HepG2 (cell line): ENCODE results near the gene TPX2. TPM values are rescaled to one million over a fixed set of nuclear protein-coding genes. Genes with fewer than 3 reads are reported as not detected.
A peak's percentile ranks its signal among the peaks of the same experiment; 100 is the strongest.

Source experiments
- AGO1 ChIP-seq: fragments of 200-400 bp; formaldehyde crosslinking; IDR thresholded peaks from 2 replicates; pipeline ENCODE4 v1.6.1; 2017; ENCODE audit warnings: mild to moderate bottlenecking, low read depth, low read length, moderate library complexity; ENCODE audit not compliant: poor library complexity, severe bottlenecking
- BRD4 ChIP-seq: sonication (generic); formaldehyde crosslinking; IDR thresholded peaks from 2 replicates; pipeline ENCODE4 v1.4.0; 2020; ENCODE audit warnings: missing genetic modification reagents
- ETV5 ChIP-seq: IDR thresholded peaks from 2 replicates; pipeline ENCODE4 v1.6.1; 2018; ENCODE audit warnings: missing biosample characterization, missing genetic modification reagents, inconsistent platforms, borderline replicate concordance
- FOXA3 ChIP-seq: IDR thresholded peaks from 2 replicates; pipeline ENCODE4 v1.6.1; 2016; ENCODE audit warnings: missing genetic modification reagents, missing compliant biosample characterization
- FOXO1 ChIP-seq: sonication (generic); formaldehyde crosslinking; IDR thresholded peaks from 2 replicates; pipeline ENCODE4 v1.4.0; 2020; ENCODE audit warnings: missing genetic modification reagents
- HNRNPL ChIP-seq: fragments of 200-400 bp; formaldehyde crosslinking; IDR thresholded peaks from 2 replicates; pipeline ENCODE4 v1.6.1; 2017; ENCODE audit warnings: mild to moderate bottlenecking, low read depth, low read length
- KDM5A ChIP-seq: fragments of 200-600 bp; sonication (generic); IDR thresholded peaks from 2 replicates; pipeline ENCODE4 v1.7.0; 2018; ENCODE audit warnings: antibody characterized with exemption, mild to moderate bottlenecking, low read length, borderline replicate concordance
- MED1 ChIP-seq: sonication (generic); formaldehyde crosslinking; IDR thresholded peaks from 2 replicates; pipeline ENCODE4 v1.4.0; 2020; ENCODE audit warnings: missing genetic modification reagents
- MXI1 ChIP-seq: IDR thresholded peaks from 3 replicates; pipeline ENCODE4 v1.6.1; 2012; ENCODE audit warnings: low read depth, low read length, inconsistent platforms, borderline replicate concordance
- NR2F6 ChIP-seq, 2 experiments: IDR thresholded peaks; 2 replicates each; pipeline ENCODE4 v1.6.1; 2016; ENCODE audit warnings: antibody characterized with exemption in 1 of 2, mild to moderate bottlenecking in 1 of 2
- NRL ChIP-seq: sonication (generic); formaldehyde crosslinking; IDR thresholded peaks from 2 replicates; pipeline ENCODE4 v1.5.0; 2020; ENCODE audit warnings: missing genetic modification reagents, mild to moderate bottlenecking, moderate library complexity, borderline replicate concordance
- RAD51 ChIP-seq: fragments of 450-650 bp; IDR thresholded peaks from 2 replicates; pipeline ENCODE4 v1.6.1; 2016; ENCODE audit warnings: borderline replicate concordance
- RBFOX2 ChIP-seq: fragments of 200-400 bp; formaldehyde crosslinking; IDR thresholded peaks from 2 replicates; pipeline ENCODE4 v1.6.1; 2017; ENCODE audit warnings: low read depth, mild to moderate bottlenecking, low read length
- RFX1 ChIP-seq: fragments of 450-650 bp; IDR thresholded peaks from 2 replicates; pipeline ENCODE4 v1.6.1; 2017
- ZNF207 ChIP-seq: fragments of 450-650 bp; IDR thresholded peaks from 2 replicates; pipeline ENCODE4 v1.6.1; 2016; ENCODE audit warnings: antibody characterized with exemption, borderline replicate concordance
- ZNF343 ChIP-seq: sonication (generic); formaldehyde crosslinking; IDR thresholded peaks from 2 replicates; pipeline ENCODE4 v1.4.0; 2020; ENCODE audit warnings: mild to moderate bottlenecking, missing genetic modification reagents
- ZNF614 ChIP-seq: IDR thresholded peaks from 2 replicates; pipeline ENCODE4 v1.6.1; 2018; ENCODE audit warnings: missing biosample characterization, missing genetic modification reagents, inconsistent platforms, borderline replicate concordance
- ZNF616 ChIP-seq: sonication (generic); formaldehyde crosslinking; IDR thresholded peaks from 2 replicates; pipeline ENCODE4 v1.5.0; 2020; ENCODE audit warnings: low read depth, mild to moderate bottlenecking, missing genetic modification reagents
- ZNF629 ChIP-seq: sonication (generic); formaldehyde crosslinking; conservative IDR thresholded peaks from 2 replicates; pipeline ENCODE4 v1.5.0; 2020; ENCODE audit warnings: missing genetic modification reagents
- ZNF773 ChIP-seq: sonication (generic); formaldehyde crosslinking; IDR thresholded peaks from 2 replicates; pipeline ENCODE4 v1.4.0; 2020; ENCODE audit warnings: missing genetic modification reagents, borderline replicate concordance
- polyA plus RNA-seq, 8 experiments: library from polyadenylated mRNA; depleted of rRNA in 3 of 8; stranded (reverse) in 7 of 8; unstranded in 1 of 8; fragments of >200 nt; fragmentation: Illumina TruSeq in 4 of 8; extraction: Trizol in 4 of 8; gene quantifications; 2 replicates each; pipeline versions ENCODE4 v1.2.1 to v1.2.3, GENCODE V29; 2011 to 2016; ENCODE audit warnings: low read depth in 4 of 8, missing spikeins in 1 of 8, mixed read lengths in 1 of 8; ENCODE audit not compliant: insufficient read depth in 1 of 8
- total RNA-seq, 5 experiments: library from RNA; depleted of rRNA; stranded (reverse); fragments of >200 nt; fragmentation: Illumina TruSeq; extraction: Trizol; gene quantifications; 2 replicates each; pipeline ENCODE4 v1.2.3, GENCODE V29; 2016; ENCODE audit warnings: low read depth in 1 of 5
- TF ChIP-seq, protein P1 (sequence below): sonication (generic); formaldehyde crosslinking; IDR thresholded peaks from 2 replicates; pipeline ENCODE4 v1.5.0; 2020; ENCODE audit warnings: missing genetic modification reagents
- TF ChIP-seq, protein P2 (sequence below): sonication (generic); formaldehyde crosslinking; conservative IDR thresholded peaks from 2 replicates; pipeline ENCODE4 v1.4.0; 2020; ENCODE audit warnings: missing genetic modification reagents
- TF ChIP-seq, protein P3 (sequence below): sonication (generic); formaldehyde crosslinking; IDR thresholded peaks from 2 replicates; pipeline ENCODE4 v1.5.1; 2020; ENCODE audit warnings: mild to moderate bottlenecking, missing genetic modification reagents, borderline replicate concordance

TPX2 gene
- total and polyA plus RNA-seq, 2 of the 13 experiments (the other 11 are each of a cell fraction or from before 2014, with no cell fraction given), result 34.3 to 124 TPM

DNA sequence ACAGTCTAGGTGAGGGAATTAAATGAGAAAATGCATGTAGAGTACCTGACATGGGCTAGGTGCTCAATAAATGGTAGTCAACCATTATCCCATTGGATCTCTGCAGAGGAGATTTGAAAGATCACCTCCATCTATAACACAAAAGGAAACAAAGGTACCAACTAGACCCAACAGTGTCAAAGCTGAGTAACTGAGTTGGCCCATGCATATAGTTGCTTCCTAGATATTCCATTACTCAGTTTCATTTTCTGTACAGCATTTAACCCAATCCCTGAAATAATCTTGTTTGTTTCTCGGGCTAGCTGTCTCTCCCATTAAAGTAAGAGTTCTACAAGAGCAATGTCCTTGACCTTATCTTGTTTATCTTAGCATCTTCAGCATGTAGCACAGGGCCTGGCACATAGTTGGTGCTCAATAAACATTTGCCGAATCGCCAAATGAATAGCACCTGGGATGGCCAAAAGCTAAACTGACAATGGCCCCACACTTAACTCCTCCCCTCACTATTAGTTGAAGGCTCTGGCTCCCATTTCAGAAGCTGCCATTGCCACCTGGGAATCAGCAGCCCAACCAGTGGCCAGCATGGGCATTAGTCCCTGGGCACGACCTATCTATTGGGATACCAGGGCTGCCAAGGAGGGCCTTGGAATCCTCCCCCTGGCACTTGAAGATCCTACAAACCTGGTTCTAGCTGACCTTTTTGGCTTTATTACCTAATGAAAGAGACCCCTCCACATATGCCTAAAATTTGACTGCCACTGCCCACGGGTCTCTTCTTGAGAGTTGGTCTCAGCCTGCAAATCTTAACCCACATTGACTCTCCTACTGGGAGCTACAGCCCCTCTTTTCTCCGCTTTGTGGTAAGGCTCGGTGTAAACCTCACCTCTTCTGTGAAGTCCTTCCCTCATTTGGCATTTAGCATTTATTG is 39.0 kb upstream of the TPX2 start (continued):
- TF ChIP-seq NR2F6 (IDR thresholded peaks at IDR 0.05) (peak; percentile 10; the same call in 1 of the 2 replicates), NR2F6 (CRISPR knock-in tag; IDR thresholded peaks at IDR 0.05) (peak; percentile 43; the same call in 1 of the 2 replicates), ZNF773 (no peak), ETV5 (CRISPR knock-in tag) (no peak), KDM5A (no peak), RAD51 (no peak), ZNF629 (CRISPR knock-in tag) (no peak), BRD4 (CRISPR knock-in tag) (no peak), RBFOX2 (peak; percentile 59), ZNF343 (no peak), ZNF616 (no peak), ZNF207 (no peak), ZNF614 (CRISPR knock-in tag) (no peak; the same call in 1 of the 2 replicates), MXI1 (no peak), RFX1 (no peak), AGO1 (no peak), FOXO1 (CRISPR knock-in tag) (no peak), HNRNPL (0 out of 2 replicates have a peak, but pooled peaks have one; percentile 54), MED1 (CRISPR knock-in tag) (0 out of 2 replicates have a peak, but pooled peaks have one; percentile 23), NRL (CRISPR knock-in tag) (no peak), FOXA3 (CRISPR knock-in tag) (peak; percentile 29; the same call in 1 of the 2 replicates)
- TF ChIP-seq, protein P1, sequence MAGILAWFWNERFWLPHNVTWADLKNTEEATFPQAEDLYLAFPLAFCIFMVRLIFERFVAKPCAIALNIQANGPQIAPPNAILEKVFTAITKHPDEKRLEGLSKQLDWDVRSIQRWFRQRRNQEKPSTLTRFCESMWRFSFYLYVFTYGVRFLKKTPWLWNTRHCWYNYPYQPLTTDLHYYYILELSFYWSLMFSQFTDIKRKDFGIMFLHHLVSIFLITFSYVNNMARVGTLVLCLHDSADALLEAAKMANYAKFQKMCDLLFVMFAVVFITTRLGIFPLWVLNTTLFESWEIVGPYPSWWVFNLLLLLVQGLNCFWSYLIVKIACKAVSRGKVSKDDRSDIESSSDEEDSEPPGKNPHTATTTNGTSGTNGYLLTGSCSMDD (CRISPR knock-in tag), result no peak
- TF ChIP-seq, protein P2, sequence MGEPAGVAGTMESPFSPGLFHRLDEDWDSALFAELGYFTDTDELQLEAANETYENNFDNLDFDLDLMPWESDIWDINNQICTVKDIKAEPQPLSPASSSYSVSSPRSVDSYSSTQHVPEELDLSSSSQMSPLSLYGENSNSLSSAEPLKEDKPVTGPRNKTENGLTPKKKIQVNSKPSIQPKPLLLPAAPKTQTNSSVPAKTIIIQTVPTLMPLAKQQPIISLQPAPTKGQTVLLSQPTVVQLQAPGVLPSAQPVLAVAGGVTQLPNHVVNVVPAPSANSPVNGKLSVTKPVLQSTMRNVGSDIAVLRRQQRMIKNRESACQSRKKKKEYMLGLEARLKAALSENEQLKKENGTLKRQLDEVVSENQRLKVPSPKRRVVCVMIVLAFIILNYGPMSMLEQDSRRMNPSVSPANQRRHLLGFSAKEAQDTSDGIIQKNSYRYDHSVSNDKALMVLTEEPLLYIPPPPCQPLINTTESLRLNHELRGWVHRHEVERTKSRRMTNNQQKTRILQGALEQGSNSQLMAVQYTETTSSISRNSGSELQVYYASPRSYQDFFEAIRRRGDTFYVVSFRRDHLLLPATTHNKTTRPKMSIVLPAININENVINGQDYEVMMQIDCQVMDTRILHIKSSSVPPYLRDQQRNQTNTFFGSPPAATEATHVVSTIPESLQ (CRISPR knock-in tag), result no peak
- TF ChIP-seq, protein P3, sequence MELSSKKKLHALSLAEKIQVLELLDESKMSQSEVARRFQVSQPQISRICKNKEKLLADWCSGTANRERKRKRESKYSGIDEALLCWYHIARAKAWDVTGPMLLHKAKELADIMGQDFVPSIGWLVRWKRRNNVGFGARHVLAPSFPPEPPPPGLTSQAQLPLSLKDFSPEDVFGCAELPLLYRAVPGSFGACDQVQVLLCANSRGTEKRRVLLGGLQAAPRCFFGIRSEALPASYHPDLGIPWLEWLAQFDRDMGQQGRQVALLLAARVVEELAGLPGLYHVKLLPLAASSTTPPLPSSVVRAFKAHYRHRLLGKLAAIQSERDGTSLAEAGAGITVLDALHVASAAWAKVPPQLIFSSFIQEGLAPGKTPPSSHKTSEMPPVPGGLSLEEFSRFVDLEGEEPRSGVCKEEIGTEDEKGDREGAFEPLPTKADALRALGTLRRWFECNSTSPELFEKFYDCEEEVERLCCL (CRISPR knock-in tag), result no peak
